ENCODE measurements around the gene ADAMTS10.
"Not testable (repeated sequence)": the region's sequence is repeated elsewhere in the genome, so short reads cannot be mapped to it uniquely, and the experiment has no call there.

Gene ADAMTS10

GRCh38 chr19:8592231-8593009, 18.1 kb downstream of the ADAMTS10 start:
- no peak for FAIRE-seq

- FAIRE-seq: no peak
Observed at GRCh38 chr19:8589177-8589714, 21.3 kb downstream of the ADAMTS10 start.

GRCh38 chr19:8585894-8586750, 24.4 kb downstream of the ADAMTS10 start:
- FAIRE-seq: no peak

- FAIRE-seq: no peak
Observed at GRCh38 chr19:8584965-8585893, 25.3 kb downstream of the ADAMTS10 start.

GRCh38 chr19:8580710-8581281, 29.7 kb downstream of the ADAMTS10 start:
- FAIRE-seq: no peak

- FAIRE-seq: no peak
Observed at GRCh38 chr19:8578642-8579265, 31.8 kb downstream of the ADAMTS10 start.

GRCh38 chr19:8577741-8578140, 32.8 kb downstream of the ADAMTS10 start:
- no peak for FAIRE-seq

GRCh38 chr19:8577247-8577646, 33.3 kb downstream of the ADAMTS10 start, which contains the start of gene MYO1F:
MYO1F (minus strand) TSS chr19:8577442; CDS start chr19:8577309, 133 bp downstream.
- no peak for FAIRE-seq

- FAIRE-seq: no peak
Observed at GRCh38 chr19:8576273-8576993, 34.1 kb downstream of the ADAMTS10 start.

- FAIRE-seq: no peak
Observed at GRCh38 chr19:8575467-8575997, 35.0 kb downstream of the ADAMTS10 start.

- not testable (repeated sequence) for FAIRE-seq
Observed at GRCh38 chr19:8574619-8574922, 35.9 kb downstream of the ADAMTS10 start.

GRCh38 chr19:8573316-8573715, 37.2 kb downstream of the ADAMTS10 start:
- FAIRE-seq: no peak

GRCh38 chr19:8571006-8571411, 39.5 kb downstream of the ADAMTS10 start:
- FAIRE-seq: no peak

GRCh38 chr19:8569066-8569771, 41.3 kb downstream of the ADAMTS10 start:
- FAIRE-seq: no peak

GRCh38 chr19:8567522-8568172, 42.9 kb downstream of the ADAMTS10 start:
- no peak for FAIRE-seq

GRCh38 chr19:8566855-8567254, 43.7 kb downstream of the ADAMTS10 start:
- no peak for FAIRE-seq

- not testable (repeated sequence) for FAIRE-seq
Observed at GRCh38 chr19:8564866-8565265, 45.6 kb downstream of the ADAMTS10 start.

- no peak for FAIRE-seq
Observed at GRCh38 chr19:8561075-8561764, 49.3 kb downstream of the ADAMTS10 start.

GRCh38 chr19:8558325-8558724, 52.2 kb downstream of the ADAMTS10 start:
- FAIRE-seq: no peak
